GM12801 (cell line): ENCODE results near the gene FOXO6.

Experiments used
- CTCF ChIP-seq: IDR thresholded peaks from one replicate; pipeline ENCODE4 v1.5.1; 2011; ENCODE audit warnings: control low read depth; ENCODE audit not compliant: insufficient read length; ENCODE audit errors: extremely low read depth

The FOXO6 gene

GRCh38 chr1:41392528-41392924 is 31.3 kb downstream of the FOXO6 start:
- no peak for TF ChIP-seq CTCF

- no peak for TF ChIP-seq CTCF
Measured at GRCh38 chr1:41393716-41394368, 32.6 kb downstream of the FOXO6 start.

- no peak for TF ChIP-seq CTCF
Measured at GRCh38 chr1:41394369-41394744, 33.1 kb downstream of the FOXO6 start.

GRCh38 chr1:41394959-41395956 is 34.0 kb downstream of the FOXO6 start:
- no peak for TF ChIP-seq CTCF

GRCh38 chr1:41396084-41396483 is 34.9 kb downstream of the FOXO6 start:
- no peak for TF ChIP-seq CTCF

- no peak for TF ChIP-seq CTCF
Measured at GRCh38 chr1:41397020-41397419, 35.8 kb downstream of the FOXO6 start.

- TF ChIP-seq CTCF = no peak
Measured at GRCh38 chr1:41397753-41398330, 36.6 kb downstream of the FOXO6 start.
